Smooth muscle cell (in vitro differentiated cells): ENCODE results near the gene ADAMTS13. TPM values are rescaled to one million over a fixed set of nuclear protein-coding genes. Genes with fewer than 3 reads are reported as not detected.
"Not testable (repeated sequence)": the region's sequence is repeated elsewhere in the genome, so short reads cannot be mapped to it uniquely, and the experiment has no call there.

Source experiments
- DNase-seq: peaks from one replicate; lab custom pipeline; 2025; ENCODE audit not compliant: unreplicated experiment; lab: John Stamatoyannopoulos, UW
- H2AFZ ChIP-seq: fragments of 200-600 bp; sonication (generic); 2 replicates; pipeline ENCODE4 v1.6.0; 2016; ENCODE audit warnings: antibody characterized with exemption, low read depth, mild to moderate bottlenecking
- H3F3A ChIP-seq: fragments of 200-600 bp; sonication (generic); 2 replicates; pipeline ENCODE4 v1.6.0; 2017; ENCODE audit warnings: antibody characterized with exemption, low read depth
- H3K27ac ChIP-seq: fragments of 200-600 bp; sonication (generic); 2 replicates; pipeline ENCODE4 v1.5.1; 2016; ENCODE audit warnings: low read depth, mild to moderate bottlenecking
- H3K27me3 ChIP-seq: fragments of 200-600 bp; sonication (generic); 2 replicates; pipeline ENCODE4 v1.6.1; 2016; ENCODE audit warnings: low read depth, mild to moderate bottlenecking
- H3K36me3 ChIP-seq: fragments of 200-600 bp; sonication (generic); 2 replicates; pipeline ENCODE4 v1.5.1; 2016; ENCODE audit warnings: low read depth
- H3K4me1 ChIP-seq: fragments of 200-600 bp; sonication (generic); 2 replicates; pipeline ENCODE4 v1.5.1; 2016; ENCODE audit warnings: low read depth
- H3K4me2 ChIP-seq: fragments of 200-600 bp; sonication (generic); 2 replicates; pipeline ENCODE4 v1.6.0; 2016; ENCODE audit warnings: mild to moderate bottlenecking
- H3K4me3 ChIP-seq: fragments of 200-600 bp; sonication (generic); 2 replicates; pipeline ENCODE4 v1.5.1; 2016; ENCODE audit warnings: mild to moderate bottlenecking
- H3K79me2 ChIP-seq: fragments of 200-600 bp; sonication (generic); 2 replicates; pipeline ENCODE4 v1.6.0; 2016; ENCODE audit warnings: low read depth, mild to moderate bottlenecking
- H3K9ac ChIP-seq: fragments of 200-600 bp; sonication (generic); 2 replicates; pipeline ENCODE4 v1.6.0; 2016; ENCODE audit warnings: low read depth
- H3K9me3 ChIP-seq: fragments of 200-600 bp; sonication (generic); replicated peaks from 2 replicates; pipeline ENCODE4 v1.5.1; 2016; ENCODE audit warnings: low read depth
- H4K20me1 ChIP-seq: fragments of 200-600 bp; sonication (generic); 2 replicates; pipeline ENCODE4 v1.6.0; 2016; ENCODE audit warnings: low read depth
- WGBS: methylation state at CpG from one replicate; pipeline ENCODE4 v1.1.7; 2016; ENCODE audit warnings: low lambda C conversion rate; 5-methylcytosine and 5-hydroxymethylcytosine counted together
- polyA plus RNA-seq: library from polyadenylated mRNA; unstranded; fragments of >200 nt; fragmentation: Nextera tagmentation; extraction: Ambion mirVana; gene quantifications from 2 replicates; pipeline ENCODE4 v1.2.1, GENCODE V29; 2016
- total RNA-seq: library from RNA; depleted of rRNA; stranded (reverse); fragments of >200 nt; gene quantifications from 2 replicates; pipeline ENCODE4 v1.2.3, GENCODE V29; 2014
- TF ChIP-seq, protein P1 (sequence below): fragments of 200-600 bp; sonication (generic); IDR thresholded peaks from 2 replicates; pipeline ENCODE4 v1.5.1; 2017; ENCODE audit warnings: borderline replicate concordance, mild to moderate bottlenecking, antibody characterized with exemption; ENCODE audit not compliant: insufficient read depth, poor library complexity, severe bottlenecking

Gene ADAMTS13
- total and polyA plus RNA-seq, 2 experiments from 2014 or later = 3.1 to 3.7 TPM

DNA sequence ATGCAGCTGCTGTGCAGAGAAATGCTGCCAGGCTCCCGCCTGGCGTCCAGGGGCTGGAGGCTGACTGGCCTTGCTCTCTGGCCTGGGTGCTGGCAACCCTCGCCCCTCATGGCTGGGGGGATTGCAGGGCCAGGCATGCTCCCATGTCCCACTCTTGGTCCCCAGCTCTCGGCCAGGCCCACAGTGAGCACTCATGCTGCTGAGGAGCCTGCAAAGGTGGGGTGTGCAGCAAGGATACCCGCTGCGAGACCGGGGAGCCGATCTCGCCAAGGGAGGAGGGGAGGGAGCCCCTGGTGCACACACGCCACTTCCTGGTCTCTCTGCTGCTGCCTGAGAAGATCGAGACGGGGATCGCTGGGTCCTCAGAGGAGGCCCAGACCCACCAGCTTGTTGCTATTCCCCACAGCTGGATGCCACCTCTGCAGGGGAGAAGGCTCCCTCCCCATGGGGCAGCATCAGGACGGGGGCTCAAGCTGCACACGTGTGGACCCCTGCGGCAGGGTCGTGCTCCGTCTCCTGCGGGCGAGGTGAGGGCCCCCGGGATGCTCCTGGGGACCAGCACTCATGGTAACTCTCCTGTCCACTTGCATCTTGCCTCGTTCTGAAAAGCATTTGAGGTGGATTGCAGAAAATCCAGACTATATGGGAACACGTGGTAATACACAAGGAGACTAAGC lies 23.3 kb downstream of the ADAMTS13 start:
- Histone ChIP-seq H3K27ac (no peak overlapping the region), H3F3A (no peaks in the 10 kb centered on the region), H3K4me1 (no peaks in the 10 kb centered on the region), H3K27me3 (no peaks in the 10 kb centered on the region), H3K9me3 (no peaks in the 10 kb centered on the region), H3K4me3 (no peak overlapping the region), H3K4me2 (no peak overlapping the region), H3K36me3 (no peaks in the 10 kb centered on the region), H4K20me1 (no peaks in the 10 kb centered on the region), H3K9ac (no peak overlapping the region), H3K79me2 (no peaks in the 10 kb centered on the region), H2AFZ (no peak overlapping the region)
- TF ChIP-seq, protein P1, sequence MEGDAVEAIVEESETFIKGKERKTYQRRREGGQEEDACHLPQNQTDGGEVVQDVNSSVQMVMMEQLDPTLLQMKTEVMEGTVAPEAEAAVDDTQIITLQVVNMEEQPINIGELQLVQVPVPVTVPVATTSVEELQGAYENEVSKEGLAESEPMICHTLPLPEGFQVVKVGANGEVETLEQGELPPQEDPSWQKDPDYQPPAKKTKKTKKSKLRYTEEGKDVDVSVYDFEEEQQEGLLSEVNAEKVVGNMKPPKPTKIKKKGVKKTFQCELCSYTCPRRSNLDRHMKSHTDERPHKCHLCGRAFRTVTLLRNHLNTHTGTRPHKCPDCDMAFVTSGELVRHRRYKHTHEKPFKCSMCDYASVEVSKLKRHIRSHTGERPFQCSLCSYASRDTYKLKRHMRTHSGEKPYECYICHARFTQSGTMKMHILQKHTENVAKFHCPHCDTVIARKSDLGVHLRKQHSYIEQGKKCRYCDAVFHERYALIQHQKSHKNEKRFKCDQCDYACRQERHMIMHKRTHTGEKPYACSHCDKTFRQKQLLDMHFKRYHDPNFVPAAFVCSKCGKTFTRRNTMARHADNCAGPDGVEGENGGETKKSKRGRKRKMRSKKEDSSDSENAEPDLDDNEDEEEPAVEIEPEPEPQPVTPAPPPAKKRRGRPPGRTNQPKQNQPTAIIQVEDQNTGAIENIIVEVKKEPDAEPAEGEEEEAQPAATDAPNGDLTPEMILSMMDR = no peak
- WGBS = 91% methylated on average over 23 of the region's 23 CpGs
- no peak for DNase-seq

DNA sequence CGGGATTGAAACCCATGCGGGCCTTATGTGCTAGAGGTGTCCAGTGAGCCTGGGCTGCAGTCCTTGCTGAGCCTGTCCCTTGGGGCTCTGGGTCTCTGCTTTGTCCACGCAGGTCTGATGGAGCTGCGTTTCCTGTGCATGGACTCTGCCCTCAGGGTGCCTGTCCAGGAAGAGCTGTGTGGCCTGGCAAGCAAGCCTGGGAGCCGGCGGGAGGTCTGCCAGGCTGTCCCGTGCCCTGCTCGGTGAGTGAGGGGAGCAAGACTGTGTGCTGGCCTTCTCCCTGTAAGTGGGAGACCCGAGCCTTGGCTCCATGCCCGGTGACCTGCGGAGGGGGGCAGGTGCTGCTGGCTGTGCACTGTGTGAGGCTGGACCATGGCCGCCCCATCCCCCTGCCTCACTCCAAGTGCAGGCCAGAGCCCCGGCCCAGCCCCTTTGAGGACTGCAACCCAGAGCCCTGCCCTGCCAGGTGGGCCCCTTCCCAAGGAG lies 26.4 kb downstream of the ADAMTS13 start:
- Histone ChIP-seq H3K27ac (no peak overlapping the region), H3F3A (no peaks in the 10 kb centered on the region), H3K4me3 (no peak overlapping the region), H2AFZ (no peak overlapping the region), H3K4me1 (no peaks in the 10 kb centered on the region), H4K20me1 (no peaks in the 10 kb centered on the region), H3K9me3 (no peaks in the 10 kb centered on the region), H3K4me2 (no peak overlapping the region), H3K36me3 (no peaks in the 10 kb centered on the region), H3K9ac (no peak overlapping the region), H3K79me2 (no peaks in the 10 kb centered on the region), H3K27me3 (no peaks in the 10 kb centered on the region)
- WGBS = 97% methylated on average over 13 of the region's 13 CpGs
- no peak for DNase-seq
- TF ChIP-seq, protein P1 = no peak

DNA sequence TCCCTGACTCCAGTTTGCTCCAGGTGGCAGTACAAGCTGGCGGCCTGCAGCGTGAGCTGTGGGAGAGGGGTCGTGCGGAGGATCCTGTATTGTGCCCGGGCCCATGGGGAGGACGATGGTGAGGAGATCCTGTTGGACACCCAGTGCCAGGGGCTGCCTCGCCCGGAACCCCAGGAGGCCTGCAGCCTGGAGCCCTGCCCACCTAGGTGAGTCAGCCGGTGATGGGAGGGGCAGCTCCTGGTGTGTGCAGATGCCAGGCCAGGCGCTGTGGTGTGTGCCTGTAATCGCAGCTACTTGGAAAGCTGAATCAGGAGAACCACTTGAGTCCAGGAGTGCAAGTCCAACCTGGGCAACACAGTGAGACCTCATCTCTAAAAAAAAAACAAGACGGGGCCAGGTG lies 27.6 kb downstream of the ADAMTS13 start:
- TF ChIP-seq, protein P1 = no peak
- Histone ChIP-seq H4K20me1 (no peaks in the 10 kb centered on the region), H3K79me2 (no peaks in the 10 kb centered on the region), H3K9ac (no peak overlapping the region), H3K9me3 (no peaks in the 10 kb centered on the region), H3K4me2 (no peak overlapping the region), H3K36me3 (no peaks in the 10 kb centered on the region), H3K4me3 (no peak overlapping the region), H3K4me1 (no peaks in the 10 kb centered on the region), H2AFZ (no peak overlapping the region), H3K27ac (no peak overlapping the region), H3K27me3 (no peaks in the 10 kb centered on the region), H3F3A (no peaks in the 10 kb centered on the region)
- 96% methylated on average over 10 of the region's 12 CpGs for WGBS
- DNase-seq = no peak

DNA sequence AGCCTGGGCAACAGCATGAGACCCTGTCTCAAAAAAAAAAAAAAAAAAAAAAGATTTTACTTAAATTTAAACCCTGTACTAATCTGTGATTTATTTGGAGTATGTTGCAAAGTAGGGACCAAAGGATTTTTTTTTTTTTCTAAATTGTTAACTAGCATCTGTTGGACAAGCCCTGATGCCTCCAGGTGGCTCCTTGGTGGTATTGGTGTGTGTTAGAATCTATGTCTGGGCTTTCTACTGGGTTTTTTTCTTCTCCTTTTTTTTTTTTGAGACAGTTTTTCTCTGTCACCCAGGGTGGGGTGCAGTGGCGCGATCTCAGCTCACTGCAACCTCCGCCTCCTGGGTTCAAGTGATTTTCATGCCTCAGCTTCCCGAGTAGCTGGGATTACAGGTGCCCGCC lies 29.7 kb downstream of the ADAMTS13 start:
- H3K36me3 ChIP-seq, H2AFZ ChIP-seq, H3K79me2 ChIP-seq, H3K9ac ChIP-seq, H3K4me3 ChIP-seq, H3K4me1 ChIP-seq, H3K27me3 ChIP-seq, H3K9me3 ChIP-seq, H4K20me1 ChIP-seq, H3K4me2 ChIP-seq, DNase-seq, H3F3A ChIP-seq, H3K27ac ChIP-seq: not testable (repeated sequence)
- WGBS = 84% methylated on average over 5 of the region's 5 CpGs
